H1 (cell line): Measurements from ENCODE around the gene DND1.
A peak's percentile ranks its signal among the peaks of the same experiment; 100 is the strongest.

Experiments
- CTCF ChIP-seq, 3 experiments: IDR thresholded peaks; 1 replicate in 2 of 3; 2 replicates in 1 of 3; pipeline versions ENCODE4 v1.5.1 to v1.6.1; 2011; ENCODE audit warnings: low read length in 3 of 3, mild to moderate bottlenecking in 3 of 3, inconsistent platforms in 2 of 3, low read depth in 1 of 3, moderate library complexity in 1 of 3; ENCODE audit not compliant: insufficient read depth in 1 of 3; ENCODE audit errors: control extremely low read depth in 1 of 3
- EP300 ChIP-seq, 2 experiments: IDR thresholded peaks; 1 replicate in 1 of 2; 2 replicates in 1 of 2; pipeline ENCODE4 v1.6.1; 2011 to 2012; ENCODE audit warnings: low read depth in 2 of 2, low read length in 2 of 2, mild to moderate bottlenecking in 2 of 2, borderline replicate concordance in 1 of 2, inconsistent platforms in 1 of 2, moderate library complexity in 1 of 2
- JUN ChIP-seq: IDR thresholded peaks from 2 replicates; pipeline ENCODE4 v1.6.1; 2011; ENCODE audit warnings: low read depth, mild to moderate bottlenecking, improper control_type of control experiment, low read length
- POLR2A ChIP-seq, 2 experiments: IDR thresholded peaks; 1 replicate in 1 of 2; 2 replicates in 1 of 2; pipeline ENCODE4 v1.6.1; 2011; ENCODE audit warnings: low read depth in 2 of 2, low read length in 2 of 2, mild to moderate bottlenecking in 2 of 2; ENCODE audit errors: control extremely low read depth in 1 of 2
- POLR2AphosphoS5 ChIP-seq: IDR thresholded peaks from 2 replicates; pipeline ENCODE4 v1.6.1; 2011; ENCODE audit warnings: low read depth, low read length
- RXRA ChIP-seq: IDR thresholded peaks from 2 replicates; pipeline ENCODE4 v1.6.1; 2011; ENCODE audit warnings: low read depth, mild to moderate bottlenecking, low read length, moderate library complexity; ENCODE audit not compliant: insufficient read depth
- SIX5 ChIP-seq: IDR thresholded peaks from 2 replicates; pipeline ENCODE4 v1.6.1; 2011; ENCODE audit warnings: mild to moderate bottlenecking, low read depth, low read length
- SP1 ChIP-seq: IDR thresholded peaks from 2 replicates; pipeline ENCODE4 v1.6.1; 2011; ENCODE audit warnings: low read depth, low read length

DNA sequence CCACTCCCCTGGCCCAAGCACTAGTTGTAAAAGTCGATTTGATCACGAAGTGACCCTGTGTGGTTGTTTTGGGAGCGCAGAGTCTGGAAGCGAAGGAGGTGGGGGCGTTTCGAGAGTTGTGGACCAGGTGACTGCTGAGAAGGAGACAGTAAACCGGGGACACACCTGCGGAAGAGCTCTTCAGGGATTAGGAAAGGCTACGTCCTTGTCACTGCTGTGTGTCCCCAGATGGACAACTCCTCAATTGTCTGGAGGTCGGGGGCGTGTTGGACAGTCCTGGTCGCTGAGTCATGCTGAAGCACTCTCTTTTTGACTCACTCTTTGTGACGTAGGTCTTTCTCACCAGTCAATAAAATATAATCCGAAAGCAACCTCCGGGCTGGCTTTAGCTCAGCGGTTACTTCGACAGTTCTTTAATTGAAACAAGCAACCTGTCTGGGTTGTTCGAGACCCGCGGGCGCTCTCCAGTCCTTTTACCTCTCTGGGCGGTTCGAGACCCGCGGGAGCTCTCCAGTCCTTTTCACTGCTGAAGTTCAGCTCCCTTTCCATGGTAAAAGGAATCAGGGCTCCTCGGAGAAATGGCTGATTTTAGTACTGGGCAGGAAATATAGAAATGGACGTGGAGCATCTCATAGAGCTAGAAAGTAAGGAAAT, 37.6 kb upstream of the DND1 start:
- TF ChIP-seq CTCF (IDR thresholded peaks at IDR 0.05; ENCODE audit: control extremely low read depth in 1 of 3, insufficient read depth in 1 of 3, low read depth in 1 of 3, low read length in 3 of 3) (no peak), POLR2A (IDR thresholded peaks at IDR 0.05; ENCODE audit: control extremely low read depth in 1 of 2, low read depth in 2 of 2, low read length in 2 of 2) (peak in 1 of 2 experiments; percentile 64; a peak in 2 of 3 replicates), POLR2AphosphoS5 (peak; percentile 34; the same call in 1 of the 2 replicates), RXRA (no peak), SIX5 (no peak), JUN (no peak), EP300 (IDR thresholded peaks at IDR 0.05; ENCODE audit: borderline replicate concordance in 1 of 2, low read depth in 2 of 2, low read length in 2 of 2) (no peak), SP1 (no peak)
